Mesenchymal stem cell (in vitro differentiated cells and primary cell): Measurements from ENCODE around the gene CACNB1.

Experiments used
- DNase-seq: peaks from one replicate; pipeline ENCODE4 v3.0.0-alpha.2; 2013
- H2AFZ ChIP-seq: one replicate; pipeline ENCODE4 v1.6.1; 2013; ENCODE audit warnings: low read depth, mild to moderate bottlenecking, control low read depth, inconsistent platforms, low read length, moderate library complexity
- H2AK5ac ChIP-seq: 2 replicates; pipeline ENCODE4 v1.6.1; 2013; ENCODE audit warnings: low read length, moderate library complexity, mild to moderate bottlenecking, inconsistent platforms; ENCODE audit not compliant: severe bottlenecking
- H2BK120ac ChIP-seq: one replicate; pipeline ENCODE4 v1.6.1; 2013; ENCODE audit warnings: low read depth, mild to moderate bottlenecking, inconsistent platforms, low read length, moderate library complexity
- H2BK12ac ChIP-seq, 2 experiments: one replicate each; pipeline ENCODE4 v1.6.1; 2013; ENCODE audit warnings: inconsistent platforms in 2 of 2, low read length in 2 of 2, mild to moderate bottlenecking in 2 of 2, moderate library complexity in 2 of 2, control low read depth in 1 of 2
- H2BK15ac ChIP-seq: one replicate; pipeline ENCODE4 v1.6.1; 2013; ENCODE audit warnings: mild to moderate bottlenecking, low read depth, inconsistent platforms; ENCODE audit not compliant: poor library complexity, severe bottlenecking
- H2BK5ac ChIP-seq: 2 replicates; pipeline ENCODE4 v1.6.1; 2013; ENCODE audit warnings: low read depth, mild to moderate bottlenecking, low read length, control low read depth, inconsistent platforms; ENCODE audit not compliant: poor library complexity, severe bottlenecking
- H3K14ac ChIP-seq, 2 experiments: one replicate each; pipeline ENCODE4 v1.6.1; 2013; ENCODE audit warnings: inconsistent platforms in 2 of 2, low read length in 2 of 2, control low read depth in 1 of 2, mild to moderate bottlenecking in 1 of 2, moderate library complexity in 1 of 2
- H3K18ac ChIP-seq, 2 experiments: one replicate each; pipeline ENCODE4 v1.6.1; 2013; ENCODE audit warnings: inconsistent platforms in 2 of 2, low read length in 2 of 2, control low read depth in 1 of 2, low read depth in 1 of 2, mild to moderate bottlenecking in 1 of 2
- H3K23ac ChIP-seq, 2 experiments: one replicate each; pipeline ENCODE4 v1.6.1; 2013; ENCODE audit warnings: inconsistent platforms in 2 of 2, low read length in 2 of 2, mild to moderate bottlenecking in 2 of 2, moderate library complexity in 2 of 2, control low read depth in 1 of 2
- H3K27ac ChIP-seq: 2 replicates; pipeline ENCODE4 v1.5.1; 2013; ENCODE audit warnings: mild to moderate bottlenecking, moderate library complexity, low read length, control low read depth, inconsistent platforms; ENCODE audit not compliant: poor library complexity, severe bottlenecking
- H3K27me3 ChIP-seq, 2 experiments: 2 replicates each; pipeline versions ENCODE4 v1.6.1 to v1.7.0; 2013; ENCODE audit warnings: low read length in 2 of 2, mild to moderate bottlenecking in 2 of 2, moderate library complexity in 2 of 2, control low read depth in 1 of 2, inconsistent platforms in 1 of 2; ENCODE audit not compliant: control insufficient read depth in 1 of 2, insufficient read depth in 1 of 2
- H3K36me3 ChIP-seq, 2 experiments: 2 replicates each; pipeline versions ENCODE4 v1.6.1 to v1.7.0; 2013; ENCODE audit warnings: low read length in 2 of 2, control low read depth in 1 of 2, inconsistent platforms in 1 of 2, low read depth in 1 of 2, mild to moderate bottlenecking in 1 of 2; ENCODE audit not compliant: insufficient read depth in 2 of 2, control insufficient read depth in 1 of 2
- H3K4ac ChIP-seq, 2 experiments: one replicate each; pipeline ENCODE4 v1.6.1; 2013; ENCODE audit warnings: inconsistent platforms in 2 of 2, low read length in 2 of 2, mild to moderate bottlenecking in 2 of 2, moderate library complexity in 2 of 2, control low read depth in 1 of 2, low read depth in 1 of 2
- H3K4me1 ChIP-seq: 2 replicates; pipeline ENCODE4 v1.6.1; 2013; ENCODE audit warnings: low read depth, low read length, control low read depth; ENCODE audit not compliant: control insufficient read depth, insufficient read depth
- H3K4me2 ChIP-seq: 2 replicates; pipeline ENCODE4 v1.6.1; 2013; ENCODE audit warnings: low read length, mild to moderate bottlenecking, inconsistent platforms; ENCODE audit not compliant: poor library complexity, severe bottlenecking
- H3K4me3 ChIP-seq, 2 experiments: 2 replicates each; pipeline versions ENCODE4 v1.5.1 to v1.7.0; 2013; ENCODE audit warnings: low read length in 2 of 2, mild to moderate bottlenecking in 2 of 2, control low read depth in 1 of 2, low read depth in 1 of 2; ENCODE audit not compliant: insufficient read depth in 1 of 2
- H3K79me1 ChIP-seq: replicated peaks from 2 replicates; pipeline ENCODE4 v1.6.1; 2013; ENCODE audit warnings: mild to moderate bottlenecking, control low read depth, low read length, inconsistent platforms; ENCODE audit not compliant: poor library complexity, severe bottlenecking
- H3K9ac ChIP-seq: 2 replicates; pipeline ENCODE4 v1.7.0; 2013; ENCODE audit warnings: mild to moderate bottlenecking, low read length, moderate library complexity
- H3K9me3 ChIP-seq: 2 replicates; pipeline ENCODE4 v1.7.0; 2013; ENCODE audit warnings: mild to moderate bottlenecking, low read length; ENCODE audit not compliant: control insufficient read depth
- H4K8ac ChIP-seq: one replicate; pipeline ENCODE4 v1.6.1; 2013; ENCODE audit warnings: inconsistent platforms, mild to moderate bottlenecking, low read length, moderate library complexity
- H4K91ac ChIP-seq: one replicate; pipeline ENCODE4 v1.6.1; 2013; ENCODE audit warnings: mild to moderate bottlenecking, low read length, inconsistent platforms
- WGBS: methylation state at CpG from one replicate; pipeline ENCODE4 v1.1.7; 2013; ENCODE audit warnings: mixed read lengths; 5-methylcytosine and 5-hydroxymethylcytosine counted together

Gene CACNB1

DNA sequence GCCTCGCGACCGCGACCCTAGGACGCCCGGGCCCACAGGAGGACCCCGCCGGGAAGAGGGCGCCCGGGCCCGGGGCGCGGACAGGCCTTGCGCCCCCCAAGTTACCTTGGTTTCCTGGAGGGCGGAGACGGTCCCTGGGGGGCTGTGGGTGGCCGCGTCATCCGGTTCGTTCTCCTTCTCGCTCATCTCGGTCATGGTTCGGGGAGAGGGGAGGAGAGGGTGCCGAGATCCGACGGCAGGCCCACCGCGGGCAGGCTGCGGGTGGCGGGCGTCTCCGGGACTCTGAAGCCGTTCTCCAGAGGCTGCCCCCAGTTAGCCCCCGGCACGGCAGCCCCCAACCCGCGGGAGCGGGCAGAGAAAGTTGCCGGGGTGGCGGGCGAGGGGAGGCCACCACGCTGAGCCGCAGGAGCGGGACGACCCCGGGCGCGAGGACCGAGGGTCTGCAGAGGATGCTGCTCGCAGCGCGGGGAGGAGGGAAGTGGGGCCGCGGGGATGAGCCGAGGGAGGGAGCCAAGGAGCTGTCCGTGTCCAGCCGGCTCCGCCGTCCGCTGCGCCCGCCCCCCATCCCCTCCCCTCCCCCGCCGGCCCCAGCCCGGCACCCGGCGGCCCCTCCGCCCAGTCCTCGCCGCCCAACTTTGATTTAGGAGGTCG is 28.0 kb upstream of the CACNB1 start, which contains the start of gene STAC2:
Gene STAC2, minus strand, starts transcription at position 638 of the 651 bp plus-strand sequence. Its CDS starts 443 bp downstream, at position 195.
- no peak within 1 kb of the TSS for H3K4ac ChIP-seq
- WGBS, result 3% methylated on average over 37 of the region's 71 CpGs
- H2BK15ac ChIP-seq, result no peak within 1 kb of the TSS

DNA sequence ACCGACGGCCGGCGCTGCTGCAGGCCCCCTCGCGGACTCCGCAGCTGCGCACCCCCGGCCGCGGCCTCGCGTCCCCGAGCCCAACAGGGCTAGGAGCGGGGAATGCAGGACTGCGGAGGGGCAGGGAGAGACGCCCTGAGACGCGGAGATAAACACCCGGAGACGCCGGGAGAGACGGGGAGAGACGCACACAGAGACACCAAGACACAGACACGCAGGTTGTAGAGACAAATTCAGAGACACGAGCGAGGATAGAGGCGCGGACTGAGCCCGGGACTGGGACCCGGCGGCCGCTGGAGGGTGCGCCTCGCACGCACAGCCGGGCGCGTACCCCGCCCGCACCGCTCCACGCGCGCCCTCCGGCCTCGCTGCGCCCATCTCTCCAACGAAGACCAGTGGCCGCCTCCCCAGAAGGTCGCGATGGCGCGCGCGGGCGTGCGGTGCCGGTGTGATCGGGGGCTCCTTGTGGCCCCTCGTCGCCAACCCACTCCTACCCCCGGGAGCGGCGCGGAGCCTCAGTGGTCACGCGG is 27.4 kb upstream of the CACNB1 start:
- no peaks in the 10 kb centered on the region for H3K79me1 ChIP-seq
- H3K27me3 ChIP-seq, result peaks cover 40 to 60% of the 10 kb centered on the region in 2 experiments
- H3K9ac ChIP-seq, result no peak overlapping the region
- H3K4me1 ChIP-seq, result peaks cover 16% of the 10 kb centered on the region
- no peak overlapping the region for H2BK15ac ChIP-seq
- no peak overlapping the region for H4K8ac ChIP-seq
- H3K27ac ChIP-seq, result no peak overlapping the region
- no peak overlapping the region for H3K23ac ChIP-seq
- H2AFZ ChIP-seq, result no peak overlapping the region
- H3K14ac ChIP-seq, result no peak overlapping the region
- H3K4me3 ChIP-seq, result peak overlapping the region in 1 of 2 experiments; percentile 62
- no peak overlapping the region for H4K91ac ChIP-seq
- H2BK120ac ChIP-seq, result no peak overlapping the region
- WGBS, result 4% methylated on average over 68 of the region's 68 CpGs
- no peaks in the 10 kb centered on the region for H3K9me3 ChIP-seq
- no peak overlapping the region for H3K4ac ChIP-seq
- peak overlapping the region; percentile 38 for H3K4me2 ChIP-seq
- no peak overlapping the region for H2BK5ac ChIP-seq
- H3K36me3 ChIP-seq, result no peaks in the 10 kb centered on the region
- DNase-seq, result no peak
- H2BK12ac ChIP-seq, result no peak overlapping the region
- H2AK5ac ChIP-seq, result no peak overlapping the region
- H3K18ac ChIP-seq, result no peak overlapping the region

More for the DNA sequence above, 28.0 kb upstream of the CACNB1 start, which contains the start of gene STAC2:
- Histone ChIP-seq H3K14ac (no peak within 1 kb of the TSS), H3K18ac (no peak within 1 kb of the TSS), H3K4me1 (peaks cover 16% of the 10 kb centered on the region), H2BK5ac (no peak within 1 kb of the TSS), H3K79me1 (no peaks in the 10 kb centered on the region), H2BK120ac (no peak within 1 kb of the TSS), H4K8ac (no peak within 1 kb of the TSS), H3K23ac (no peak within 1 kb of the TSS), H3K9me3 (no peaks in the 10 kb centered on the region), H3K36me3 (no peaks in the 10 kb centered on the region), H3K4me2 (peak within 1 kb of the TSS; percentile 62), H2AK5ac (no peak within 1 kb of the TSS), H4K91ac (no peak within 1 kb of the TSS), H3K27ac (no peak within 1 kb of the TSS), H3K4me3 (peak within 1 kb of the TSS; percentile 19 to 72), H3K9ac (no peak within 1 kb of the TSS), H2AFZ (no peak within 1 kb of the TSS), H3K27me3 (peaks cover 35 to 56% of the 10 kb centered on the region in 2 experiments), H2BK12ac (no peak within 1 kb of the TSS)
- DNase-seq, result no peak

DNA sequence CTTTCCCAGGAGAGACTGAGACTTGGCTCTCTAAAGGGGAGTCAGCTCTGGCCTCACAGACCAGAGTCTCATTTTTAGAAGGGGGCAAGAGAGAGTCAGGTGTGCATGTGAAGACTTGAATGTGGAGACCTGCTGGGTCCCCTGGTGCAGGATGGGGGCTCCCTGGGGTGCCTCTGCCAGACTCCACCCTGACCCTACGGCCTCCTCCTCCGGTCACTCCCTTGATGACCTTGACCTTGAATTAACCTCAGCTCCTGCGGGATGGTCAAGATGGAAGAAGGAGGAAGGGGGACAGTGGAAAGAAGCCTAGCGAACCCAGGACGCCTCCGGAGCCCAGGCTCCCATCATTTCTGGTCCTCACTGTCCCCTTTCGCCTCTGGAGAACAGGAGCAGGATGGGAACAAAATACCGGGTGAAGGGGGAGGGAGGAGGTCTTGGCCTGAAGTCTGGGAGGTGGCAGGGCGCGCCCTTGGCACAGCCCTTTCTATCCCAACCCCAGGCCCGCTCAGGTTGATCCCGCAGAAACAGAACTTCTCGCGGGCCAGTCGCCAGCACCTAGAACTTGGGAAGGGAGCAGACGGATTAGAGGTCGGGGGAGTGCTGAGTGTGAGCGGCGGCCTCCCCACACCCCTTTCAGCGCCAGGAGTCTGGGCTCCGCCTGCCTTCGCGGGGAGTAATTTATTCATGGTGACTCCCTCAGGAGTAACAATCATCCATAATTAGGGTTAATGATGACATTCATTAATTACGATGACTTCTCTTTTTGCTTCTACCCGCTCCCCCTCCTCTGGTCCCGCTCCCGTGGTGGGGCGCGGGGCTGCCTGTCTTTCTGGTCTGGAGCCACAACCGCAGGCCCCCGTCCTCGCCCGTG is 26.7 kb upstream of the CACNB1 start:
- H3K23ac ChIP-seq, result no peak overlapping the region
- no peak overlapping the region for H2BK120ac ChIP-seq
- no peaks in the 10 kb centered on the region for H3K79me1 ChIP-seq
- H3K27me3 ChIP-seq, result peaks cover 47 to 62% of the 10 kb centered on the region in 2 experiments
- no peaks in the 10 kb centered on the region for H3K36me3 ChIP-seq
- no peak overlapping the region for H3K9ac ChIP-seq
- no peak overlapping the region for H3K4ac ChIP-seq
- H3K9me3 ChIP-seq, result no peaks in the 10 kb centered on the region
- peaks cover 15% of the 10 kb centered on the region for H3K4me1 ChIP-seq
- H2AFZ ChIP-seq, result no peak overlapping the region
- no peak overlapping the region for H2BK12ac ChIP-seq
- no peak overlapping the region for H3K27ac ChIP-seq
- no peak overlapping the region for H2AK5ac ChIP-seq
- no peak for DNase-seq
- H3K4me2 ChIP-seq, result peak overlapping the region; percentile 38
- WGBS, result 21% methylated on average over 24 of the region's 33 CpGs
- no peak overlapping the region for H2BK5ac ChIP-seq
- no peak overlapping the region for H2BK15ac ChIP-seq
- H3K18ac ChIP-seq, result no peak overlapping the region
- no peak overlapping the region for H4K8ac ChIP-seq
- no peak overlapping the region for H3K14ac ChIP-seq
- H3K4me3 ChIP-seq, result no peak overlapping the region
- no peak overlapping the region for H4K91ac ChIP-seq
